ENCODE data around the gene ODF2. TPM values are rescaled to one million over a fixed set of nuclear protein-coding genes. Genes with fewer than 3 reads are reported as not detected.
A peak's percentile ranks its signal among the peaks of the same experiment; 100 is the strongest.

ODF2 gene
- total RNA-seq (10 to 100 TPM; 26.0 to 35.7 (median 33.1) TPM), total RNA-seq (37.4 to 114 (median 64.6) reads per million in 29 experiments)
- total RNA-seq (2013), result 33.5 TPM

- Mint-ChIP-seq H3K9me3 (no peaks in the 10 kb centered on the region), H3K4me1 (peaks cover 16 to 21% (median 21%) of the 10 kb centered on the region in 3 donors), H3K36me3 (peaks cover 14% of the 10 kb centered on the region), H3K4me3 (peak within 1 kb of the TSS; percentile 82 to 88 (median 87)), H3K27ac (peak within 1 kb of the TSS; percentile 83 to 87), H3K27me3 (no peaks in the 10 kb centered on the region)
- CTCF ChIA-PET, result interaction anchor here in 1 of 2 donors (1.7 kb wide), 1 partner anchor 94 kb away, joined by 4 read pairs; no protein-coding TSS in a partner anchor
- peaks cover 5 to 16% of the 10 kb centered on the region in 2 donors for H3K36me3 ChIP-seq (ENCODE audit: control insufficient read depth in 2 of 2, extremely low read depth in 1 of 2, insufficient read depth in 1 of 2, low read length in 1 of 2)
- no peaks in the 10 kb centered on the region for H3K9me3 ChIP-seq
- ATAC-seq (replicated peaks in 1 of 4) (peak; percentile 87 to 91 (median 88)), DNase-seq (peak; percentile 96 to 99 (median 98))
- 0% methylated on average over 82 of the region's 82 CpGs for WGBS (ENCODE audit: insufficient coverage)
- no peaks in the 10 kb centered on the region for H3K27me3 ChIP-seq (replicated peaks in 1 of 2; ENCODE audit: control insufficient read depth in 2 of 2, extremely low read depth in 1 of 2, insufficient read depth in 2 of 2, low read length in 1 of 2)
- POLR2A ChIA-PET, result no interaction called here
- H3K27ac ChIP-seq (ENCODE audit: low read length), result peak within 1 kb of the TSS; percentile 74
- peaks cover 0 to 16% of the 10 kb centered on the region in 2 experiments for H3K4me1 ChIP-seq (ENCODE audit: control insufficient read depth in 1 of 2, extremely low read depth in 1 of 2, insufficient read depth in 2 of 2, low read length in 2 of 2)
- H3K4me3 ChIP-seq (ENCODE audit: control insufficient read depth in 1 of 2, extremely low read depth in 1 of 2, low read length in 1 of 2), result peak within 1 kb of the TSS; percentile 77 to 83
These were observed at the start of gene ODF2 for GRCh38 chr9:128455849-128456612. ODF2 (plus strand) TSS chr9:128456006; CDS start chr9:128456092, 86 bp downstream.

- Histone ChIP-seq H3K4me1 (ENCODE audit: control insufficient read depth in 1 of 2, extremely low read depth in 1 of 2, insufficient read depth in 2 of 2, low read length in 2 of 2) (no peaks in the 10 kb centered on the region), H3K36me3 (ENCODE audit: control insufficient read depth in 2 of 2, extremely low read depth in 1 of 2, insufficient read depth in 1 of 2, low read length in 1 of 2) (no peaks in the 10 kb centered on the region), H3K9me3 (no peaks in the 10 kb centered on the region), H3K27me3 (replicated peaks in 1 of 2; ENCODE audit: control insufficient read depth in 2 of 2, extremely low read depth in 1 of 2, insufficient read depth in 2 of 2, low read length in 1 of 2) (peaks cover 2 to 54% of the 10 kb centered on the region in 2 experiments), H3K27ac (ENCODE audit: low read length) (no peak overlapping the region), H3K4me3 (ENCODE audit: control insufficient read depth in 1 of 2, extremely low read depth in 1 of 2, low read length in 1 of 2) (no peak overlapping the region)
- Mint-ChIP-seq H3K27me3 (peaks cover 17 to 44% of the 10 kb centered on the region in 2 donors), H3K27ac (no peak overlapping the region), H3K36me3 (no peaks in the 10 kb centered on the region), H3K4me1 (no peaks in the 10 kb centered on the region), H3K9me3 (no peaks in the 10 kb centered on the region), H3K4me3 (no peak overlapping the region)
- POLR2A ChIA-PET, result no interaction called here
- DNase-seq (no peak), ATAC-seq (replicated peaks in 1 of 4) (no peak)
- 59% methylated on average over 8 of the region's 9 CpGs for WGBS (ENCODE audit: insufficient coverage)
- CTCF ChIA-PET, result no interaction called here
These were observed 48.9 kb upstream of the ODF2 start for GRCh38 chr9:128406848-128407391.

- 43% methylated on average over 20 of the region's 26 CpGs for WGBS (ENCODE audit: insufficient coverage)
- no peaks in the 10 kb centered on the region for H3K36me3 ChIP-seq (ENCODE audit: control insufficient read depth in 2 of 2, extremely low read depth in 1 of 2, insufficient read depth in 1 of 2, low read length in 1 of 2)
- no peak overlapping the region for H3K27ac Mint-ChIP-seq
- no peaks in the 10 kb centered on the region for H3K4me1 Mint-ChIP-seq
- ATAC-seq (replicated peaks in 1 of 4) (no peak), DNase-seq (no peak)
- H3K4me1 ChIP-seq (ENCODE audit: control insufficient read depth in 1 of 2, extremely low read depth in 1 of 2, insufficient read depth in 2 of 2, low read length in 2 of 2), result no peaks in the 10 kb centered on the region
- peaks cover 20 to 52% of the 10 kb centered on the region in 2 donors for H3K27me3 Mint-ChIP-seq
- no peaks in the 10 kb centered on the region for H3K9me3 ChIP-seq
- H3K36me3 Mint-ChIP-seq, result no peaks in the 10 kb centered on the region
- ChIA-PET POLR2A (interaction anchor here in 1 of 2 donors (0.9 kb wide), 1 partner anchor 109 kb away, joined by 3 read pairs; no protein-coding TSS in a partner anchor), CTCF (no interaction called here)
- no peak overlapping the region for H3K4me3 ChIP-seq (ENCODE audit: control insufficient read depth in 1 of 2, extremely low read depth in 1 of 2, low read length in 1 of 2)
- H3K27ac ChIP-seq (ENCODE audit: low read length), result no peak overlapping the region
- H3K27me3 ChIP-seq (replicated peaks in 1 of 2; ENCODE audit: control insufficient read depth in 2 of 2, extremely low read depth in 1 of 2, insufficient read depth in 2 of 2, low read length in 1 of 2), result peaks cover 2 to 73% of the 10 kb centered on the region in 2 experiments
- H3K9me3 Mint-ChIP-seq, result no peaks in the 10 kb centered on the region
- no peak overlapping the region for H3K4me3 Mint-ChIP-seq
These were observed 46.8 kb upstream of the ODF2 start for GRCh38 chr9:128408963-128409431.

GRCh38 chr9:128409450-128409849 is 46.4 kb upstream of the ODF2 start:
- Histone ChIP-seq H3K9me3 (no peaks in the 10 kb centered on the region), H3K27ac (ENCODE audit: low read length) (no peak overlapping the region), H3K36me3 (ENCODE audit: control insufficient read depth in 2 of 2, extremely low read depth in 1 of 2, insufficient read depth in 1 of 2, low read length in 1 of 2) (no peaks in the 10 kb centered on the region), H3K4me3 (ENCODE audit: control insufficient read depth in 1 of 2, extremely low read depth in 1 of 2, low read length in 1 of 2) (no peak overlapping the region), H3K4me1 (ENCODE audit: control insufficient read depth in 1 of 2, extremely low read depth in 1 of 2, insufficient read depth in 2 of 2, low read length in 2 of 2) (no peaks in the 10 kb centered on the region), H3K27me3 (replicated peaks in 1 of 2; ENCODE audit: control insufficient read depth in 2 of 2, extremely low read depth in 1 of 2, insufficient read depth in 2 of 2, low read length in 1 of 2) (peaks cover 2 to 75% of the 10 kb centered on the region in 2 experiments)
- DNase-seq (no peak), ATAC-seq (replicated peaks in 1 of 4) (no peak)
- CTCF ChIA-PET, result interaction anchor here in 1 of 2 donors (0.6 kb wide), 1 partner anchor 177 kb away, joined by 4 read pairs; no protein-coding TSS in a partner anchor
- no peak overlapping the region for H3K27ac Mint-ChIP-seq
- H3K36me3 Mint-ChIP-seq, result no peaks in the 10 kb centered on the region
- 52% methylated on average over 6 of the region's 8 CpGs for WGBS (ENCODE audit: insufficient coverage)
- no peaks in the 10 kb centered on the region for H3K9me3 Mint-ChIP-seq
- H3K4me3 Mint-ChIP-seq, result no peak overlapping the region
- no peaks in the 10 kb centered on the region for H3K4me1 Mint-ChIP-seq
- H3K27me3 Mint-ChIP-seq, result peaks cover 25 to 54% of the 10 kb centered on the region in 2 donors
- POLR2A ChIA-PET, result no interaction called here

GRCh38 chr9:128409978-128410377 is 45.8 kb upstream of the ODF2 start:
- Mint-ChIP-seq H3K27me3 (peaks cover 30 to 60% of the 10 kb centered on the region in 2 donors), H3K27ac (no peak overlapping the region), H3K36me3 (no peaks in the 10 kb centered on the region), H3K9me3 (no peaks in the 10 kb centered on the region), H3K4me1 (no peaks in the 10 kb centered on the region), H3K4me3 (no peak overlapping the region)
- Histone ChIP-seq H3K27me3 (replicated peaks in 1 of 2; ENCODE audit: control insufficient read depth in 2 of 2, extremely low read depth in 1 of 2, insufficient read depth in 2 of 2, low read length in 1 of 2) (peaks cover 2 to 80% of the 10 kb centered on the region in 2 experiments), H3K4me3 (ENCODE audit: control insufficient read depth in 1 of 2, extremely low read depth in 1 of 2, low read length in 1 of 2) (no peak overlapping the region), H3K4me1 (ENCODE audit: control insufficient read depth in 1 of 2, extremely low read depth in 1 of 2, insufficient read depth in 2 of 2, low read length in 2 of 2) (no peaks in the 10 kb centered on the region), H3K27ac (ENCODE audit: low read length) (no peak overlapping the region), H3K9me3 (no peaks in the 10 kb centered on the region), H3K36me3 (ENCODE audit: control insufficient read depth in 2 of 2, extremely low read depth in 1 of 2, insufficient read depth in 1 of 2, low read length in 1 of 2) (no peaks in the 10 kb centered on the region)
- ChIA-PET CTCF (interaction anchor here in 1 of 2 donors (0.6 kb wide), 1 partner anchor 176 kb away, joined by 4 read pairs; no protein-coding TSS in a partner anchor), POLR2A (no interaction called here)
- ATAC-seq (replicated peaks in 1 of 4), result no peak
- no peak for DNase-seq
- 20% methylated on average over 1 of the region's 6 CpGs for WGBS (ENCODE audit: insufficient coverage)

- Mint-ChIP-seq H3K36me3 (no peaks in the 10 kb centered on the region), H3K4me3 (no peak overlapping the region), H3K9me3 (no peaks in the 10 kb centered on the region), H3K4me1 (no peaks in the 10 kb centered on the region), H3K27ac (no peak overlapping the region), H3K27me3 (peaks cover 40 to 70% of the 10 kb centered on the region in 2 donors)
- WGBS (ENCODE audit: insufficient coverage), result 61% methylated on average over 11 of the region's 11 CpGs
- ChIA-PET POLR2A (interaction anchor here in 1 of 2 donors (0.5 to 0.6 kb wide), 2 partner anchors 93 to 577 kb away, joined by 5 to 7 read pairs; no protein-coding TSS in a partner anchor), CTCF (interaction anchor here in 1 of 2 donors (0.7 to 0.9 kb wide), 2 partner anchors 25 to 115 kb away, joined by 3 read pairs; no protein-coding TSS in a partner anchor)
- Histone ChIP-seq H3K9me3 (no peaks in the 10 kb centered on the region), H3K27me3 (replicated peaks in 1 of 2; ENCODE audit: control insufficient read depth in 2 of 2, extremely low read depth in 1 of 2, insufficient read depth in 2 of 2, low read length in 1 of 2) (peaks cover 1 to 75% of the 10 kb centered on the region in 2 experiments), H3K36me3 (ENCODE audit: control insufficient read depth in 2 of 2, extremely low read depth in 1 of 2, insufficient read depth in 1 of 2, low read length in 1 of 2) (no peaks in the 10 kb centered on the region), H3K4me3 (ENCODE audit: control insufficient read depth in 1 of 2, extremely low read depth in 1 of 2, low read length in 1 of 2) (no peak overlapping the region), H3K27ac (ENCODE audit: low read length) (no peak overlapping the region), H3K4me1 (ENCODE audit: control insufficient read depth in 1 of 2, extremely low read depth in 1 of 2, insufficient read depth in 2 of 2, low read length in 2 of 2) (no peaks in the 10 kb centered on the region)
- peak in 1 of 4 experiments; percentile 16 for ATAC-seq (replicated peaks in 1 of 4)
- no peak for DNase-seq
These were observed 44.3 kb upstream of the ODF2 start for GRCh38 chr9:128411364-128412119.
